H7 (cell line): ENCODE results near the gene FAM25A. TPM values are rescaled to one million over a fixed set of nuclear protein-coding genes. Genes with fewer than 3 reads are reported as not detected.
"Not testable (repeated sequence)": the region's sequence is repeated elsewhere in the genome, so short reads cannot be mapped to it uniquely, and the experiment has no call there.

Experiments
- DNase-seq: peaks from one replicate; pipeline ENCODE4 v3.0.0; 2012
- H3K27me3 ChIP-seq: 2 replicates; pipeline ENCODE4 v1.6.0; 2011; ENCODE audit warnings: mild to moderate bottlenecking, low read length; ENCODE audit not compliant: control insufficient read depth, insufficient read depth
- H3K36me3 ChIP-seq: replicated peaks from 2 replicates; pipeline ENCODE4 v1.5.1; 2011; ENCODE audit warnings: low read length; ENCODE audit not compliant: control insufficient read depth, insufficient read depth
- H3K4me3 ChIP-seq: 2 replicates; pipeline ENCODE4 v1.5.1; 2011; ENCODE audit warnings: low read depth, mild to moderate bottlenecking, control low read depth, low read length, moderate library complexity; ENCODE audit not compliant: insufficient read depth
- total RNA-seq: library from RNA; depleted of rRNA; stranded (reverse); fragments of >200 nt; shearing (Covaris generic); gene quantifications from 2 replicates; pipeline ENCODE4 v1.2.3, GENCODE V29; 2014; rRNA removed

FAM25A gene
- total RNA-seq: not detected in 2 replicates

- not testable (repeated sequence) for H3K4me3 ChIP-seq, H3K36me3 ChIP-seq, DNase-seq, H3K27me3 ChIP-seq
Observed at GRCh38 chr10:87020056-87020455, at the start of gene FAM25A. FAM25A (plus strand) TSS chr10:87020294; CDS start chr10:87020325, 31 bp downstream.

GRCh38 chr10:86970982-86971231 is 49.2 kb upstream of the FAM25A start:
- H3K36me3 ChIP-seq: no peaks in the 10 kb centered on the region
- peak overlapping the region; percentile 66 for H3K4me3 ChIP-seq
- peak; percentile 88 for DNase-seq
- peaks cover 12% of the 10 kb centered on the region for H3K27me3 ChIP-seq

- H3K27me3 ChIP-seq: peaks cover 12% of the 10 kb centered on the region
- H3K4me3 ChIP-seq: peak overlapping the region; percentile 66
- DNase-seq: peak; percentile 85
- no peaks in the 10 kb centered on the region for H3K36me3 ChIP-seq
Observed at GRCh38 chr10:86971232-86971991, 48.7 kb upstream of the FAM25A start.

- no peaks in the 10 kb centered on the region for H3K36me3 ChIP-seq
- no peak for DNase-seq
- peaks cover 12% of the 10 kb centered on the region for H3K27me3 ChIP-seq
- no peak overlapping the region for H3K4me3 ChIP-seq
Observed at GRCh38 chr10:86972613-86973380, 47.3 kb upstream of the FAM25A start.

GRCh38 chr10:86974484-86974883 is 45.6 kb upstream of the FAM25A start:
- DNase-seq: no peak
- Histone ChIP-seq H3K36me3 (no peaks in the 10 kb centered on the region), H3K27me3 (peaks cover 12% of the 10 kb centered on the region), H3K4me3 (no peak overlapping the region)

GRCh38 chr10:86976362-86977056 is 43.6 kb upstream of the FAM25A start:
- no peaks in the 10 kb centered on the region for H3K36me3 ChIP-seq
- DNase-seq: no peak

GRCh38 chr10:86978457-86978856 is 41.6 kb upstream of the FAM25A start:
- DNase-seq, H3K4me3 ChIP-seq: not testable (repeated sequence)

More at GRCh38 chr10:86976362-86977056, 43.6 kb upstream of the FAM25A start:
- H3K27me3 ChIP-seq: peaks cover 12% of the 10 kb centered on the region
- no peak overlapping the region for H3K4me3 ChIP-seq

GRCh38 chr10:86979296-86979818 is 40.7 kb upstream of the FAM25A start:
- H3K4me3 ChIP-seq: no peak overlapping the region
- DNase-seq: no peak
- no peaks in the 10 kb centered on the region for H3K36me3 ChIP-seq
- H3K27me3 ChIP-seq: no peaks in the 10 kb centered on the region; the same call in 1 of the 2 replicates

More at GRCh38 chr10:86978457-86978856, 41.6 kb upstream of the FAM25A start:
- H3K36me3 ChIP-seq, H3K27me3 ChIP-seq: not testable (repeated sequence)

- Histone ChIP-seq H3K27me3 (no peaks in the 10 kb centered on the region), H3K4me3 (no peak overlapping the region), H3K36me3 (no peaks in the 10 kb centered on the region)
- no peak for DNase-seq
Observed at GRCh38 chr10:86979977-86980448, 40.1 kb upstream of the FAM25A start.

- not testable (repeated sequence) for DNase-seq
Observed at GRCh38 chr10:86981020-86981419, 39.1 kb upstream of the FAM25A start.

GRCh38 chr10:86981716-86982115 is 38.4 kb upstream of the FAM25A start:
- Histone ChIP-seq H3K36me3 (no peaks in the 10 kb centered on the region), H3K27me3 (no peaks in the 10 kb centered on the region), H3K4me3 (no peak overlapping the region)
- no peak for DNase-seq

More at GRCh38 chr10:86981020-86981419, 39.1 kb upstream of the FAM25A start:
- H3K4me3 ChIP-seq, H3K27me3 ChIP-seq, H3K36me3 ChIP-seq: not testable (repeated sequence)

GRCh38 chr10:86984498-86984897 is 35.6 kb upstream of the FAM25A start:
- H3K36me3 ChIP-seq, H3K4me3 ChIP-seq, DNase-seq, H3K27me3 ChIP-seq: not testable (repeated sequence)

GRCh38 chr10:86988520-86988919 is 31.6 kb upstream of the FAM25A start:
- no peak for DNase-seq
- Histone ChIP-seq H3K36me3 (no peaks in the 10 kb centered on the region), H3K27me3 (no peaks in the 10 kb centered on the region), H3K4me3 (no peak overlapping the region)

- not testable (repeated sequence) for H3K4me3 ChIP-seq, H3K36me3 ChIP-seq, DNase-seq, H3K27me3 ChIP-seq
Observed at GRCh38 chr10:86991362-86991761, 28.7 kb upstream of the FAM25A start.
